Activated T-helper 17 cell treated with anti-CD3 and anti-CD28 coated beads, Interleukin-2, amount 50 U/mL, for 72 hours (primary cell): ENCODE results near the gene KIF21B. TPM values are rescaled to one million over a fixed set of nuclear protein-coding genes. Genes with fewer than 3 reads are reported as not detected.

Source experiments
- ATAC-seq: fragments of 150-1000 bp; cut with Tn5 transposase; replicated peaks from 2 replicates; pipeline ENCODE4 v1.10.0; 2021; ENCODE audit warnings: mild to moderate bottlenecking, moderate library complexity
- H3K27ac Mint-ChIP-seq: one replicate; pipeline ENCODE4 v1.8.0; 2022; ENCODE audit warnings: mixed read lengths
- H3K27me3 Mint-ChIP-seq: one replicate; pipeline ENCODE4 v1.8.0; 2022; ENCODE audit warnings: mixed read lengths
- H3K36me3 Mint-ChIP-seq: one replicate; pipeline ENCODE4 v1.8.0; 2022; ENCODE audit warnings: low read depth, mild to moderate bottlenecking, mixed read lengths
- H3K4me1 Mint-ChIP-seq: one replicate; pipeline ENCODE4 v1.8.0; 2022; ENCODE audit warnings: mixed read lengths
- H3K4me3 Mint-ChIP-seq: one replicate; pipeline ENCODE4 v1.8.0; 2022; ENCODE audit warnings: mild to moderate bottlenecking, mixed read lengths
- H3K9me3 Mint-ChIP-seq: one replicate; pipeline ENCODE4 v1.8.0; 2022; ENCODE audit warnings: mixed read lengths
- total RNA-seq, 2 donors: library from RNA; stranded (reverse); gene quantifications; one replicate each; pipeline ENCODE4 v1.2.3, GENCODE V29; 2022

KIF21B gene
- total RNA-seq, 2 donors from 2014 or later, result 64.2 to 102 TPM

- H3K36me3 Mint-ChIP-seq, result peaks cover 99% of the 10 kb centered on the region
- no peak for ATAC-seq
- no peaks in the 10 kb centered on the region for H3K27me3 Mint-ChIP-seq
- no peak overlapping the region for H3K27ac Mint-ChIP-seq
- no peak overlapping the region for H3K4me3 Mint-ChIP-seq
- no peaks in the 10 kb centered on the region for H3K9me3 Mint-ChIP-seq
- H3K4me1 Mint-ChIP-seq, result no peaks in the 10 kb centered on the region
Measured at GRCh38 chr1:200981278-200981677, 42.2 kb downstream of the KIF21B start.

GRCh38 chr1:200980873-200981272 is 42.6 kb downstream of the KIF21B start:
- Mint-ChIP-seq H3K27me3 (no peaks in the 10 kb centered on the region), H3K9me3 (no peaks in the 10 kb centered on the region), H3K27ac (no peak overlapping the region), H3K36me3 (peaks cover 99% of the 10 kb centered on the region), H3K4me1 (no peaks in the 10 kb centered on the region), H3K4me3 (no peak overlapping the region)
- no peak for ATAC-seq

GRCh38 chr1:200980452-200980772 is 43.1 kb downstream of the KIF21B start:
- peaks cover 99% of the 10 kb centered on the region for H3K36me3 Mint-ChIP-seq
- H3K4me1 Mint-ChIP-seq, result no peaks in the 10 kb centered on the region
- H3K9me3 Mint-ChIP-seq, result no peaks in the 10 kb centered on the region
- H3K27ac Mint-ChIP-seq, result no peak overlapping the region
- no peak for ATAC-seq
- H3K27me3 Mint-ChIP-seq, result no peaks in the 10 kb centered on the region
- no peak overlapping the region for H3K4me3 Mint-ChIP-seq

GRCh38 chr1:200979574-200980451 is 43.7 kb downstream of the KIF21B start:
- no peaks in the 10 kb centered on the region for H3K27me3 Mint-ChIP-seq
- H3K36me3 Mint-ChIP-seq, result peaks cover 99% of the 10 kb centered on the region

GRCh38 chr1:200977071-200977754 is 46.3 kb downstream of the KIF21B start:
- no peak for ATAC-seq
- H3K36me3 Mint-ChIP-seq, result peaks cover 98% of the 10 kb centered on the region
- no peak overlapping the region for H3K4me3 Mint-ChIP-seq
- no peaks in the 10 kb centered on the region for H3K4me1 Mint-ChIP-seq
- no peaks in the 10 kb centered on the region for H3K27me3 Mint-ChIP-seq
- H3K9me3 Mint-ChIP-seq, result no peaks in the 10 kb centered on the region
- H3K27ac Mint-ChIP-seq, result no peak overlapping the region

More at GRCh38 chr1:200979574-200980451, 43.7 kb downstream of the KIF21B start:
- peak; percentile 83 for ATAC-seq
- no peaks in the 10 kb centered on the region for H3K9me3 Mint-ChIP-seq
- no peak overlapping the region for H3K4me3 Mint-ChIP-seq
- no peaks in the 10 kb centered on the region for H3K4me1 Mint-ChIP-seq
- no peak overlapping the region for H3K27ac Mint-ChIP-seq

GRCh38 chr1:200976634-200977033 is 46.9 kb downstream of the KIF21B start:
- ATAC-seq, result no peak
- peak overlapping the region; percentile 20 for H3K27ac Mint-ChIP-seq
- no peak overlapping the region for H3K4me3 Mint-ChIP-seq
- H3K27me3 Mint-ChIP-seq, result no peaks in the 10 kb centered on the region
- H3K4me1 Mint-ChIP-seq, result no peaks in the 10 kb centered on the region
- peaks cover 98% of the 10 kb centered on the region for H3K36me3 Mint-ChIP-seq
- no peaks in the 10 kb centered on the region for H3K9me3 Mint-ChIP-seq

GRCh38 chr1:200975458-200975857 is 48.1 kb downstream of the KIF21B start:
- no peaks in the 10 kb centered on the region for H3K27me3 Mint-ChIP-seq
- peaks cover 98% of the 10 kb centered on the region for H3K36me3 Mint-ChIP-seq
- no peak for ATAC-seq
- H3K4me3 Mint-ChIP-seq, result no peak overlapping the region
- H3K27ac Mint-ChIP-seq, result no peak overlapping the region
- H3K9me3 Mint-ChIP-seq, result no peaks in the 10 kb centered on the region
- no peaks in the 10 kb centered on the region for H3K4me1 Mint-ChIP-seq

- no peak for ATAC-seq
- no peak overlapping the region for H3K4me3 Mint-ChIP-seq
- peaks cover 2% of the 10 kb centered on the region for H3K4me1 Mint-ChIP-seq
- H3K36me3 Mint-ChIP-seq, result peaks cover 96% of the 10 kb centered on the region
- no peaks in the 10 kb centered on the region for H3K27me3 Mint-ChIP-seq
- no peaks in the 10 kb centered on the region for H3K9me3 Mint-ChIP-seq
- H3K27ac Mint-ChIP-seq, result no peak overlapping the region
Measured at GRCh38 chr1:200974711-200975110, 48.8 kb downstream of the KIF21B start.

- peak overlapping the region; percentile 51 for H3K27ac Mint-ChIP-seq
- no peaks in the 10 kb centered on the region for H3K27me3 Mint-ChIP-seq
- H3K4me3 Mint-ChIP-seq, result no peak overlapping the region
- H3K36me3 Mint-ChIP-seq, result peaks cover 96% of the 10 kb centered on the region
- peaks cover 6% of the 10 kb centered on the region for H3K4me1 Mint-ChIP-seq
- no peak for ATAC-seq
- H3K9me3 Mint-ChIP-seq, result no peaks in the 10 kb centered on the region
Measured at GRCh38 chr1:200973937-200974657, 49.4 kb downstream of the KIF21B start.

- no peak for ATAC-seq
- Mint-ChIP-seq H3K4me3 (no peak overlapping the region), H3K27me3 (no peaks in the 10 kb centered on the region), H3K9me3 (no peaks in the 10 kb centered on the region), H3K4me1 (peaks cover 6% of the 10 kb centered on the region), H3K27ac (peak overlapping the region; percentile 51), H3K36me3 (peaks cover 87% of the 10 kb centered on the region)
Measured at GRCh38 chr1:200972985-200973742, 50.4 kb downstream of the KIF21B start.

- Mint-ChIP-seq H3K4me1 (peaks cover 6% of the 10 kb centered on the region), H3K27ac (no peak overlapping the region), H3K9me3 (no peaks in the 10 kb centered on the region), H3K4me3 (no peak overlapping the region), H3K36me3 (peaks cover 76% of the 10 kb centered on the region), H3K27me3 (no peaks in the 10 kb centered on the region)
- no peak for ATAC-seq
Measured at GRCh38 chr1:200971955-200972711, 51.4 kb downstream of the KIF21B start.

- Mint-ChIP-seq H3K4me3 (no peak overlapping the region), H3K9me3 (no peaks in the 10 kb centered on the region), H3K4me1 (peaks cover 6% of the 10 kb centered on the region), H3K27me3 (no peaks in the 10 kb centered on the region), H3K27ac (peak overlapping the region; percentile 51), H3K36me3 (peaks cover 70% of the 10 kb centered on the region)
- ATAC-seq, result no peak
Measured at GRCh38 chr1:200971428-200971903, 52.0 kb downstream of the KIF21B start.

- H3K4me1 Mint-ChIP-seq, result peaks cover 6% of the 10 kb centered on the region
- no peaks in the 10 kb centered on the region for H3K9me3 Mint-ChIP-seq
- H3K27ac Mint-ChIP-seq, result peak overlapping the region; percentile 51
- peaks cover 64% of the 10 kb centered on the region for H3K36me3 Mint-ChIP-seq
- H3K27me3 Mint-ChIP-seq, result no peaks in the 10 kb centered on the region
- ATAC-seq, result no peak
- no peak overlapping the region for H3K4me3 Mint-ChIP-seq
Measured at GRCh38 chr1:200970771-200971427, 52.6 kb downstream of the KIF21B start.
